ENCODE measurements around the gene KYAT1.

- TF ChIP-seq GTF2F1 (IDR thresholded peaks at IDR 0.05; ENCODE audit: borderline replicate concordance, low read depth, low read length) (no peak), ATF2 (IDR thresholded peaks at IDR 0.05; ENCODE audit: low read length) (no peak), CTCF (IDR thresholded peaks at IDR 0.05; ENCODE audit: control extremely low read depth in 1 of 3, insufficient read depth in 1 of 3, low read depth in 1 of 3, low read length in 3 of 3) (no peak), SP1 (IDR thresholded peaks at IDR 0.05; ENCODE audit: low read depth, low read length) (no peak), POLR2AphosphoS5 (IDR thresholded peaks at IDR 0.05; ENCODE audit: low read depth, low read length) (no peak), CBX5 (IDR thresholded peaks at IDR 0.05; ENCODE audit: low read depth, low read length) (no peak), TEAD4 (IDR thresholded peaks at IDR 0.05; ENCODE audit: low read depth, low read length) (no peak), TCF12 (IDR thresholded peaks at IDR 0.05; ENCODE audit: low read depth, low read length) (no peak), ZNF274 (IDR thresholded peaks at IDR 0.05; ENCODE audit: borderline replicate concordance, extremely low read depth, low read length) (no peak), YY1 (IDR thresholded peaks at IDR 0.05; ENCODE audit: low read depth, low read length) (no peak), POLR2A (IDR thresholded peaks at IDR 0.05; ENCODE audit: control extremely low read depth in 1 of 2, low read depth in 2 of 2, low read length in 2 of 2) (no peak)
- TF ChIP-seq, protein P1, sequence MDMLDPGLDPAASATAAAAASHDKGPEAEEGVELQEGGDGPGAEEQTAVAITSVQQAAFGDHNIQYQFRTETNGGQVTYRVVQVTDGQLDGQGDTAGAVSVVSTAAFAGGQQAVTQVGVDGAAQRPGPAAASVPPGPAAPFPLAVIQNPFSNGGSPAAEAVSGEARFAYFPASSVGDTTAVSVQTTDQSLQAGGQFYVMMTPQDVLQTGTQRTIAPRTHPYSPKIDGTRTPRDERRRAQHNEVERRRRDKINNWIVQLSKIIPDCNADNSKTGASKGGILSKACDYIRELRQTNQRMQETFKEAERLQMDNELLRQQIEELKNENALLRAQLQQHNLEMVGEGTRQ (IDR thresholded peaks at IDR 0.05; ENCODE audit: low read length): no peak
These were observed 19.6 kb upstream of the KYAT1 start for GRCh38 chr9:128901379-128901778.

Measured in H1 (cell line).